Right lobe of liver (tissue), 6 donors: ENCODE results near the gene SPHK2. TPM values are rescaled to one million over a fixed set of nuclear protein-coding genes. Genes with fewer than 3 reads are reported as not detected.
A peak's percentile ranks its signal among the peaks of the same experiment; 100 is the strongest.

Source experiments
- ATAC-seq, 4 donors: fragments of 200-7000 bp; cut with Tn5 transposase; one replicate each; pipeline ENCODE4 v1.9.1; 2020; ENCODE audit warnings: mild to moderate bottlenecking in 4 of 4, moderate library complexity in 4 of 4
- DNase-seq, 3 donors: peaks; one replicate each; pipeline ENCODE4 v3.0.0-alpha.2; 2020
- H3K27ac ChIP-seq, 3 donors: fragments of 200-600 bp; one replicate each; pipeline ENCODE4 v1.8.0; 2022
- H3K27me3 ChIP-seq, 2 donors: fragments of 200-600 bp; one replicate each; pipeline ENCODE4 v1.8.0; 2022
- H3K36me3 ChIP-seq, 4 donors: fragments of 200-600 bp; sonication (generic) in 1 of 4; one replicate each; pipeline versions ENCODE4 v1.5.1 to v1.8.0; 2017 to 2022; ENCODE audit warnings: control low read depth in 1 of 4
- H3K4me1 ChIP-seq, 4 donors: fragments of 200-600 bp; sonication (generic) in 1 of 4; one replicate each; pipeline versions ENCODE4 v1.5.1 to v1.8.0; 2017 to 2022; ENCODE audit warnings: control low read depth in 1 of 4
- H3K4me3 ChIP-seq, 3 donors: fragments of 200-600 bp; one replicate each; pipeline ENCODE4 v1.8.0; 2022
- H3K9me3 ChIP-seq, 4 donors: fragments of 200-600 bp; sonication (generic) in 1 of 4; one replicate each; pipeline versions ENCODE4 v1.5.1 to v1.8.0; 2017 to 2022; ENCODE audit warnings: control low read depth in 1 of 4
- CTCF ChIP-seq, 4 donors: fragments of 200-600 bp in 3 of 4; fragments of 450-650 bp in 1 of 4; IDR thresholded peaks; one replicate each; pipeline versions ENCODE4 v1.5.1 to v1.8.0; 2016 to 2022; ENCODE audit warnings: antibody characterized with exemption in 4 of 4, mild to moderate bottlenecking in 2 of 4
- POLR2A ChIP-seq: fragments of 450-650 bp; IDR thresholded peaks from one replicate; pipeline ENCODE4 v1.6.1; 2017; ENCODE audit warnings: antibody characterized with exemption, mild to moderate bottlenecking
- WGBS: methylation state at CpG from one replicate; pipeline ENCODE4 v1.1.6; 2018; ENCODE audit warnings: low coverage, low lambda C conversion rate; ENCODE audit not compliant: insufficient coverage; ENCODE audit errors: missing lambda C conversion rate; 5-methylcytosine and 5-hydroxymethylcytosine counted together
- intact Hi-C, 2 donors: fragments of 100-400 bp; cut with DNase I; formaldehyde crosslinking; loops; one replicate each; pipeline versions ENCODE4 v1.11.2 to v1.14.1; 2022
- total RNA-seq, 6 experiments: library from RNA; depleted of rRNA in 2 of 6; stranded (reverse); fragments of >200 nt in 2 of 6; fragmentation: NEBNext Ultra II Directional in 3 of 6; extraction: Animal tissue kit (Norgen Biotek cat#: 25700) in 3 of 6; gene quantifications; one replicate each; pipeline versions ENCODE4 v1.1.0 to v1.2.4, GENCODE V29; 2016 to 2023
- donor health status: DM: no; HTN: yes; CAD: no.
- donor health status: DM: no; HTN: no; CAD: no.
- donor health status: DM: no; HTN: no; CAD: no.
- donor health status: DM: no; HTN: yes; CAD: no.
- donor health status: DM: no; HTN: yes; CAD: no.

Gene SPHK2
- total RNA-seq, 6 experiments from 2014 or later: 11.4 to 30.1 (median 17.2) TPM

- DNase-seq: no peak
- Histone ChIP-seq H3K4me1 (peaks cover 0 to 3% (median under 1%) of the 10 kb centered on the region in 4 donors), H3K27ac (no peak overlapping the region), H3K9me3 (no peaks in the 10 kb centered on the region), H3K36me3 (no peaks in the 10 kb centered on the region), H3K4me3 (no peak overlapping the region), H3K27me3 (no peaks in the 10 kb centered on the region)
- WGBS: 92% methylated on average over 2 of the region's 26 CpGs
- TF ChIP-seq POLR2A (no peak), CTCF (IDR thresholded peaks at IDR 0.05) (no peak)
- ATAC-seq: no peak
- intact Hi-C loops: loop anchor here in 1 of 2 donors (10.0 kb wide), 3 partner anchors 65 to 165 kb away; partner anchors contain the start of gene HSD17B14
These were observed 50.8 kb downstream of the SPHK2 start for GRCh38 chr19:48669903-48670668.

GRCh38 chr19:48670699-48671445 lies 51.6 kb downstream of the SPHK2 start:
- intact Hi-C loops: loop anchor here in 1 of 2 donors (10.0 kb wide), 3 partner anchors 64 to 164 kb away; partner anchors contain the start of gene HSD17B14
- Histone ChIP-seq H3K27ac (no peak overlapping the region), H3K27me3 (no peaks in the 10 kb centered on the region), H3K4me1 (peaks cover 0 to 6% (median 3%) of the 10 kb centered on the region in 4 donors), H3K4me3 (no peak overlapping the region), H3K9me3 (no peaks in the 10 kb centered on the region), H3K36me3 (no peaks in the 10 kb centered on the region)
- ATAC-seq (no peak), DNase-seq (no peak)
- WGBS: 67% methylated on average over 11 of the region's 21 CpGs
- TF ChIP-seq POLR2A: no peak
- no peak for TF ChIP-seq CTCF (IDR thresholded peaks at IDR 0.05)

GRCh38 chr19:48671446-48671995 lies 52.2 kb downstream of the SPHK2 start:
- H3K27me3 ChIP-seq: no peaks in the 10 kb centered on the region
- H3K4me1 ChIP-seq: peaks cover 0 to 6% (median 3%) of the 10 kb centered on the region in 4 donors
- H3K9me3 ChIP-seq: no peaks in the 10 kb centered on the region
- intact Hi-C loops: loop anchor here in 1 of 2 donors (10.0 kb wide), 3 partner anchors 63 to 163 kb away; partner anchors contain the start of gene HSD17B14
- DNase-seq (no peak), ATAC-seq (no peak)
- no peaks in the 10 kb centered on the region for H3K36me3 ChIP-seq
- H3K27ac ChIP-seq: no peak overlapping the region
- 50% methylated on average over 1 of the region's 10 CpGs for WGBS
- H3K4me3 ChIP-seq: no peak overlapping the region
- TF ChIP-seq POLR2A (no peak), CTCF (IDR thresholded peaks at IDR 0.05) (no peak)

GRCh38 chr19:48672994-48673393 lies 53.7 kb downstream of the SPHK2 start, which contains the start of gene NTN5:
Gene NTN5 (minus strand): TSS chr19:48673017. CDS start chr19:48670986, 2,031 bp downstream.
- TF ChIP-seq POLR2A (no peak), CTCF (IDR thresholded peaks at IDR 0.05) (no peak)
- WGBS: no CpG with 5 or more reads among the region's 25 CpGs
- ATAC-seq (no peak), DNase-seq (peak in 1 of 3 donors; percentile 56)
- H3K4me3 ChIP-seq: no peak within 1 kb of the TSS
- peaks cover 0 to 6% (median 3%) of the 10 kb centered on the region in 4 donors for H3K4me1 ChIP-seq
- H3K9me3 ChIP-seq: no peaks in the 10 kb centered on the region
- no peak within 1 kb of the TSS for H3K27ac ChIP-seq
- no peaks in the 10 kb centered on the region for H3K27me3 ChIP-seq
- H3K36me3 ChIP-seq: no peaks in the 10 kb centered on the region
- intact Hi-C loops: loop anchor here in 1 of 2 donors (10.0 kb wide), 3 partner anchors 62 to 162 kb away; partner anchors contain the start of gene HSD17B14
